Medulla oblongata (tissue), 1 donor: ENCODE measurements around the gene CBFA2T3.
"Not testable (repeated sequence)": the region's sequence is repeated elsewhere in the genome, so short reads cannot be mapped to it uniquely, and the experiment has no call there.

Experiments used
- DNase-seq: peaks from one replicate; pipeline ENCODE4 v3.0.0-alpha.2; 2015; ENCODE audit errors: extremely low spot score

The CBFA2T3 gene

DNA sequence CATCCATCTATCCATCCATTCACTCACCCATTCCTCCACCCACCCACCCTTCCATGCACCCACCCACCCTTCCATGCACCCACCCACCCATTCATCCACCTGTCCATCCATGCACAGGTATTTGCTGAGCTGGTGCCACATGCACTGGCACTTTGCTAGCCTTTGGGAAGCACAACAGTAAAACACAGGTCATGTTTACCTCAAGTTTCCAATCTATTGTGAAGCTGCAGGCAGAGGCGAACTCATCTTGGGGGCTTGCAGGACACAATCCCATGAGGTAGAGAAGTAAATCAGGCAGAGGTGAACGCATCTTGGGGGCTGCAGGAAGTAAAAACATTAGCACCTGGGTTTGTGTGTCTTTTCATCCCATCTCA lies 35.6 kb upstream of the CBFA2T3 start:
- DNase-seq, result no peak

DNA sequence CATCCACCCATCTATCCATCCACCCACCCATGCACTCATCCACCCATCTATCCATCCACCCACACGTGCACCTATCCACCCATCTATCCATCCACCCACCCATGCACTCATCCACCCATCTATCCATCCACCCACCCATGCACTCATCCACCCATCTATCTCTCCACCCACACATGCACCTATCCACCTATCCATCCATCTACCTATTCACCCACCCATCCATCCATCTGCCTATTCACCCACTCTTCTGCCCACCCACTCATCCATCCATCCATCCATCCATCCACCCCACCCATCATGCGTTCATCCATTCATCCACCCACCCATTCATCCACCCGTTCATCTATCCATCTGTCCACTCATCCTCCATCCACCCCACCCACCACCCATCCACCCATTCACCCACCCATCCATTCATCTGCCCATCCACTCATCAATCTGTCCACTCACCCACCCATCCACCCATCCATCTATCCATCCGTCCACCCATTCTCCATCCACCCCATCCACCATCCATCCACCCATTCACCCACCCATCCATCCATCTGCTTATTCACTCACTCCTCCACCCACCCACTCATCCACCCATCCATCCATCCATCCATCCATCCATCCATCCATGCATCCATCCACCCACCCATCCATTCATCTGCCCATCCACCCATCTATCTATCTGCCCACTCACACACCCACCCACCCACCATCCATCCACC lies 35.1 kb upstream of the CBFA2T3 start:
- no peak for DNase-seq

DNA sequence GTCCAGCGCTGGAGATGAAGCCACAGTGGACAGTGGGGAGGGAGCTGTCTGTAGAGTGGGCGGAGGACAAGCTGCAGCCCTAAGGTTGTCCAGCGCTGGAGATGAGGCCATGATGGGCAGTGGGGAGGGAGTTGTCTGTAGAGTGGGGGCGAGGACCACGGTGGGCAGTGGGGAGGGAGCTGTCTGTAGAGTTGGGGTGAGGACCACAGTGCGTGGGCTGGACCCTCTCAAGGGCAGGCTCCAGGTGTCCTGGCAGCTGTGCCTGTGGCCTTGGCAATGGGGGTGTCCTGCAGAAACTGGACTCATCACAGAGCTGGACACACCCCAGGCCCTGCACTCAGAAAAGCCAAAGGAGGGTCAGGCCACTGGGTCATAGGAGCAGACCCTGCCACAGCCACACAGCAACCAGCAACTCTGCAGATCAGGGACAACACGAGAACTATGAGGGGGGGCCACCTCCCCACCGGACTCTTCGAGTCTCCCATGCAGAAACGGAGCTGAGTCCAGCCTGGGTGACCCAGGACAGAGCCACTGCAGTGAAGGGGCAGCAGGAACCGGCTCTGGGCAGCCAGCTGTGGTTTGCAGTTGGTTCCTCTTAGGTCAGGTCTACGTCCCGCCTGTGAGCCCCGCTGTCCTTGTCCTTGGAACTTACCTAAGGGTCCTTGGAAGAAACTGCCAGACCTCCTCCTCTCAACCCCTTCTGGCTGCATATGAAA lies 33.4 kb upstream of the CBFA2T3 start:
- DNase-seq, result no peak

DNA sequence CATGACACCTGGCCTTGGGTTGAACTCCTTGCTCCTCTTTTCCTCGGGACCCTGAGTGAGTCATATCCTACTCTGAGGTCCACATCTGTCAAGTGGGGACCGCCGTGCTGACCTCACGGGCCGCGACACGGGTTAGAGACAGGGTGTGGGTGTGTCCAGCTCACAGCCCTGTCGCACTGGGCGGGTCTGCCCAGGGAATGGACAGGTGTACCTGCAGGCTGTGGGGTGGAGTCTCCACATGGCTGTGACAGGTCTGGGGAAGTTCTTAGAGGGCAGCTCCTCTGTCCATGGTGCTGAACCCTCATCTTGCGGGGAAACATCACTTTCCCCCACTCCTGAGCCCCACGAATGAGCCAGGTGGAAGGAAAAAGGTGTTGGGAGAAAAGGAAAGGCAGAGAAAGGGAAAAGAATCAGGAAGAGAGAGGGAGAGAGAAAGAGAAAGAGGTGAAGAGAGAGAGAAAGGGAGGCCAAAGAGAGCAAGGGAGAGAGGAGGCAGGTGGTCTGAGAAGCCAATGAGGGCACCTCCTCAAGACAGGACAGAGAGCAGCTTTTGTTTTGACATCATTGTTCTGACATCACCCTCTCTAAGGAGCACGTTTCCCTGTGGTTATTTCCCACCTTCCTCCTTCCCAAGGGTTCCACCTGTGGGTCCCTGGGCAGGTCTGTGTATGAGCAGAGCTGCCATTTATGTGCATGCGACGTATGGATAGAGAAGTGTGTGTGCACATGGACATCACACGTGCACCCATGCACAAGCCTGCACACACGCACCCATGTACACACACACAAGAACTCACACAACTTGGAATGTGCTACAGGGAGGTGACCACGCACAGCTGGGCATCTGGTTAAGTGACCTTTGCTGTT lies 32.6 kb upstream of the CBFA2T3 start:
- DNase-seq, result no peak

DNA sequence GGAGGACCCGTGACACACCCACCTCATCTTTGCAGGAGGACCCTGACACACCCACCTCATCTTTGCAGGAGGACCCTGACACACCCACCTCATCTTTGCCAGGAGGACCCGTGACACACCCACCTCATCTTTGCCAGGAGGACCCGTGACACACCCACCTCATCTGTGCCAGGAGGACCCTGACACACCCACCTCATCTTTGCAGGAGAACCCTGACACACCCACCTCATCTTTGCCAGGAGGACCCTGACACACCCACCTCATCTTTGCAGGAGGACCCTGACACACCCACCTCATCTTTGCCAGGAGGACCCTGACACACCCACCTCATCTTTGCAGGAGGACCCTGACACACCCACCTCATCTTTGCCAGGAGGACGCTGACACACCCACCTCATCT lies 31.8 kb upstream of the CBFA2T3 start:
- not testable (repeated sequence) for DNase-seq

DNA sequence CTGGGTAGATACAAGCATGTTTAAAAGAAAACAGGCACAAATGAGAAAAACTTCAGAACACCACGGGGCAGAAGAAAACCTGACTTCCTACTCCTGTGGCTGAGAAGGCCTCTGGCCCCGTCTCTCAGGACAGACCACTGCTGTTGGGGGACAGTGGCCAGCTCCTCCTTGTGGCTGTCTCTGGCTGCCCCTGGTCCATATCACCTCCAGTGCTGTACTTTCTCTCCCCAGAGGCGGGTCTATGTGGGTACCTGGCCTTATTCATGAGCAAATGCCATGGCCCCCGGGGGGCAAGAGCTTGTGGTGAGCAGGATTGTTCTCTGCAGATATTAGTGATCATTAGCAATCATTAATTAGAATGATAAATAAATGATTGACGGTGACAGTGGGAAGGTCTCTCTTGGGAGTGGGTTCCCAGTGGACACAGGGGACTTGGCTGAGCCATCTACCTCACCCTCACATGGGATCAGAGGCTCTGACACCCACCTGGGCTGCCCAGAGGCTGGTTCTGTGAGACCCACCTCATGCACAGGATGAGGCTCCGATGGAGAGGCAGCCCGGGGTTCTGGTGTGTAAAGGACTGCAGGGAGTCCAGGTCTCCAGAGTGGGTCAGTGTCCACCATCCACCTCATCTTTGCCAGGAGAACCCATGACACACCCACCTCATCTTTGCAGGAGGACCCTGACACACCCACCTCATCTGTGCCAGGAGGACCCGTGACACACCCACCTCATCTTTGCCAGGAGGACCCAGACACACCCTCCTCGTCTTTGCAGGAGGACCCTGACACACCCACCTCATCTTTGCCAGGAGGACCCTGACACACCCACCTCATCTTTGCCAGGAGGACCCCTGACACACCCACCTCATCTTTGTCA lies 30.6 kb upstream of the CBFA2T3 start:
- DNase-seq, result no peak

DNA sequence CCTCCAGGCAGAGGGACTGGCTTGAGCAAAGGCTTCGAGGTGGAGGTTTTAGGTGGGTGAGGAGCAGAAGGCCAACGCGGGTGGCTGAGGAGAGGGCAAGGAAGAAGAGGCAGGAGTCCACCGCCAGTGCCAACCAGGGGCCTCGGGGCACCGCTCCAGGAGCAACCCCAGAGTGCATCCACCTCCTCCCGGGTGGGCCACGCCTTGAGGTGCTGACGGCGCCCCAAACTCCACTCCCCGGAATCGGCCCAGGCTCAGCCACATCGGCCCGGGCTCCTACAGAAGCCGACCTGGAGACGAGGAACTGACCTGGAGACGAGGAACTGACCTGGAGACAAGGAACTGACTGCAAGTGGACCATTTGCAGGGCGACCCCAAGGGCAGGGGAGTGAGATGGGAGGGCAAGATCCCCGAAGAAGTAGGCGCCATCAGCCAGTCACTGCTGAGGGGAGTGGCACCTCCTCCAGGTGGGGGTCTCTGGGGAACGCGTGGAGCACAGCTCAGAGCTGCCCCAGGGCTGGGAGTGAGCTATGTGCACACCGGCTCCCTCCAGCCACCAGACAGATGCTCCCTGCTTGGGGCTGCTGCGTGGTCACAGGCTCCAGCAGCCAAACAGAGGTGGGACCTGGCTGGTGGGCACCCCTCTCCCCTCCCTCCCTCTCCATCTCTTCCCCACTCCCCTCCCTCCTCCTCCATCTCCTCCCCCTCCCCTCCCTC lies 29.2 kb upstream of the CBFA2T3 start:
- DNase-seq, result no peak

DNA sequence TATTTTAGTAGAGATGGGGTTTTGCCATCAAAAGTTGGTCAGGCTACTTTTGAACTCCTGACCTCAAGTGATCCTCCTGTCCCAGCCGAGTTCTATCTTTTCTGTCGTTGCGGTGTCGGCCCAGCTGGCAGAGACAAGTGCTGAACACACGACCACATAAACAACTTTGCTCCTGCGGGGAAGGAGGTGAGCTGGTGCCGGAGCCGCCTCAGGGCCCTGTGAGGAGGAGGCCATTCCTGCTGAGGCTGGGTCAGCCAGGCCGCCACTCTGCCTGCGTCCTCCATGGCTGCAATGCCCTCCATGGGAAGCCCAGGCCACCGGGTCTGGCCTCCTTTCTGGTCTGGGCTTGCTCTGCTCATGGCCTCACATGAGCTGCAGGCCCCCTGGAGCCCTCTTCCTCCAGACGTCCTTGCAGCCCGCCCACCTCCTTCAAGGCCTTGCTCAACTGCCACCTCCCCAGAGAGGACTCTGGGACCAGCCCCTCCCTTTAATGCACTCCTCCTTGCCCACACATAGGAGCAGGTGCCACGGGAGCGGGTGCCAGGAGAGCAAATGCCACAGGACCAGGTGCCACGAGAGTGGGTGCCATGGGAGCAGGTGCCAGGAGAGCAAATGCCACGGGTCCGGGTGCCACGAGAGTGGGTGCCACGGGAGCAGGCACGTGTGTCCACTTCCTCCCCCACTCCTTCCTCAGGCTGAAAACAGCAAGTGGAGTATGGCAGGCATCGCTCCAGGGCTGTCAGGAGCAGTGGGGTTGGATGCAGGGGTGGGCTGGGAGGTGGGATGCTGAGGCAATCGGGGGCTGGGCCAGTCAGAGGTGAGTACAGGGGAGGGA lies 28.4 kb upstream of the CBFA2T3 start:
- DNase-seq, result no peak

DNA sequence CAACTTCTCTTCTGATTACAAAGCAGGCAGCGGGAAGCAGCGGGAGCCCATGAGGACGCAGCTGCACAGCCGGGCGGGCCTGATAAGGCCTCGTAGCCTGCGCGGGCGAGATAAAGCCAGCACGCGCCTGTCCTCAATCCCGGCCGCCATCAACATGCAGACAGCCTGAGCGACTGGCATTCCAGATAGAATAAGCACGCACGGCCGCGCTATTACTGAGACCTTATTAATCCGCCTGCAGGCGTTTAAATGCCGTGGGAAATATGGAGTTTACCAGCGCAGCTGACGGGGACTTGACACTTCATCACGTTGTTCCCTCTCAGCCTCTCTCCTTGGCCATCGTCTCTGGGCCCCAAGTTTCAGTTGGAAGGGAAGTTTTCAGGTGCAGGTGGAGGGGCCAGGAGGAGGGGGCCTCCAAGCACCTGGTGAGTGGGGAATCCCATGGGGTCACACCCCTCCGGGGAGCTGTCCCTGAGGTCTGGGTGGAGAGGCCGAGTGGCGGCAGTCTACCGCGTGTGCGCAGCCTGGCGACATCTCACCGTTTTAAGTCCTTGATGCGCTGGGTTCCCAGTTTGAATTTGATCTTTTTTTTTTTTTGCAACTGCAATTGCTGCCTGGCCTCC lies 27.3 kb upstream of the CBFA2T3 start:
- DNase-seq, result no peak

DNA sequence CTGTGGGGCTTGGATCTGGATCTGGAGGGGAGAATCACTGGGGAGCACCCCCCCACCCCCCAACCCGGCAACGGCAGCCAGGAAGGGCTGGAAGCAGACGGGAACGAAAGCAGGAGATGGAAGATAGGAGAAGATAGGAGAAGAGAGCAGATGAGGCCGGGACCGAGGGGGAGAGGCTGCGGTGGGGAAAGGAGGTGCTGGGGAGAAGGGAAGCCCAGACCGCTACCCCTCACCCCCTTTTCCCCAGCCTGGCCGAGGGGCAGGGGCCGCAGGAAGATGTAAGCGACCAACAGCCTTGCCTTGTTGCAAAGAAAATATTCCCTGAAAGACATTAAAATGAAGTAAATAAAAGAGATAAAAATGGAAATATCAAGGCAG lies 26.8 kb upstream of the CBFA2T3 start:
- DNase-seq, result no peak

DNA sequence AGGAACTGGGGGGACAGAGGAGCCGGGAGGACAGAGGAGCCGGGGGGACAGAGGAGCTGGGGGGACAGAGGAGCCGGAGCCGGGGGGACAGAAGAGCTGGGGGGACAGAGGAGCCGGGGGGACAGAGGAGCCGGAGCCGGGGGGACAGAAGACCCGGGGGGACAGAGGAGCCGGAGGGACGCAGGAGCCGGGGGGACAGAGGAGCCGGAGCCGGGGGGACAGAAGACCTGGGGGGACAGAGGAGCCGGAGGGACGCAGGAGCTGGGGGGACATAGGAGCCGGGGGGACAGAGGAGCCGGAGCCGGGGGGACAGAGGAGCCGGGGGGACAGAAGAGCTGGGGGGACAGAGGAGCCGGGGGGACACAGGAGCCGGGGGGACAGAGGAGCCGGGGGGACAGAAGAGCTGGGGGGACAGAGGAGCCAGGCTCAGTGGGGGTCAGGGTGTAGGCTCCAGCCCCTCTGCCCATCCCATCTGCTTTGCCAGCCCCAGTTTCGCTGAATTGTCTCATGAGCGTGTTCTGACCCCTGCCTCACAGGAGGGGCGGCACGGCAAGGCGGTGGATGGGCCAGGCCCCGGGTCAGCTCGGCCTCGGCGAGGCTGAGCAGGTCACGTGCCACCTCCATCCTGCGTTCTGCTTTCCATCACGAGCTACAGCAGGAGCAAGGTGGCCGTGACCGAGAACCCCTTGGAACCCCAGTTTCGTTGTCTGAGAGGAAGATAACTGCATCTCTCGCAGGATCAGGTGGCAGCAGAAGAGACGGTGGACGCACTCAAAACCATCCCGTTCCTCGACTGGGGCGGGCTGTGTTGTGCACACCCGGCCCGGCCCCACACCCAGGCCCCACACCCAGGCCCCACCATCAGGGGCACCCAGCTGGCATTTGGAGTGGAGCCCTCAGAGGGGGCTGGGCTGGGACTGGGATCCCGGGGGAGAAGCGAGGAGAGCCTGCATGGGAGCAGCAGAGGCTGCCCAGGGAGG lies 26.1 kb upstream of the CBFA2T3 start:
- DNase-seq, result no peak

DNA sequence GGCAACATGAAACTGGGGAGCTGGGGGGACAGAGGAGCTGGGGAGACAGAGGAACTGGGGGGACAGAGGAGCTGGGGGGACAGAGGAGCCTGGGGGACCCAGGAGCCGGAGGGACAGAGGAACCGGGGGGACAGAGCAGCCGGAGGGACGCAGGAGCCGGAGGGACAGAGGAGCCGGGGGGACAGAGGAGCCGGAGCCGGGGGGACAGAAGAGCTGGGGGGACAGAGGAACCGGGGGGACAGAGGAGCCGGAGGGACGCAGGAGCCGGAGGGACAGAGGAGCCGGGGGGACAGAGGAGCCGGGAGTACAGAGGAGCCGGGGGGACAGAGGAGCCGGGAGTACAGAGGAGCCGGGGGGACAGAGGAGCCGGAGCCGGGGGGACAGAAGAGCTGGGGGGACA lies 25.1 kb upstream of the CBFA2T3 start:
- DNase-seq, result not testable (repeated sequence)

DNA sequence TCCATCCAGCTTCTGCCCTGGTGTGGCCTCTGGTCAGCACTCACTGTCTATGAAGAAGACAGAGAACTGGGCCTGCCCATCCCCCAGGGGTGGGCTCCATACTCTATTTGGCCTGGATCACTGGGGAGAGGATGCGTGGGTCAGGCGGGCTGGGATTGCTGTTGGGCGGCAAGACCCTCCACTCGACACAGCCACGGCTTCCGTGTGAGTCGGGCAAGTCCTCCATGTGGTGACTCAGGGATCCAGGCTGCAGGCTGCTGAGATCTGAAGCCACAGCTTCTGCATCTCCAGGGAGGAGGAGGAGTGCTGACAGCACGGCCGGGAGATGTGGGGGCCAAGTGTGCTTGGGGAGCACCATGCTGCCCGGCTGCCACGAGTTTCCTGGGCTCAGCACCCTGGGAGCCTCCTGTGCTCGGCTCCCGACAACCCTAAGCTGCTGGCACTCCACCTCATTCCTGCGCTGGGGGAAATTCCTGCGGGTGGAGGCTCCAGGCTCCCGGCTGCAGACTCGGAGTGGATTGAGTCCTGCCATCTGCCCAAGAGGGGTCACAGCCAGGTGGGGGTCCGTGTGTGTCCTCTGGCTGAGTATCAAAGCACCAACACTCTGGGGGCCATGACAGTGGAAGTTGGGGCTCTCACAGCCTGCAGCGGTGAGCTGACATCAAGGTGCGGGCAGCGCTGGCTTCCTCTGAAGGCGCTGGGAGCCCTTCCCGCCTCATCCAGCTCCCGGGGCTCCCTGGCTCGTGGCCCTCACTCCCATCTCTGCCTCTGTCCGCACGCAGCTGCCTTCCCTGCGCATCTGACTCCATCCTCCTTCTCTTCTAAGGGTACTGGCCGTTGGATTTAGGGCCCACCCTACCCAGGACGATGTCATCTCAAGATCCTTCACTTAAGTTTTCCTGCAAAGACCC lies 24.4 kb upstream of the CBFA2T3 start:
- no peak for DNase-seq

DNA sequence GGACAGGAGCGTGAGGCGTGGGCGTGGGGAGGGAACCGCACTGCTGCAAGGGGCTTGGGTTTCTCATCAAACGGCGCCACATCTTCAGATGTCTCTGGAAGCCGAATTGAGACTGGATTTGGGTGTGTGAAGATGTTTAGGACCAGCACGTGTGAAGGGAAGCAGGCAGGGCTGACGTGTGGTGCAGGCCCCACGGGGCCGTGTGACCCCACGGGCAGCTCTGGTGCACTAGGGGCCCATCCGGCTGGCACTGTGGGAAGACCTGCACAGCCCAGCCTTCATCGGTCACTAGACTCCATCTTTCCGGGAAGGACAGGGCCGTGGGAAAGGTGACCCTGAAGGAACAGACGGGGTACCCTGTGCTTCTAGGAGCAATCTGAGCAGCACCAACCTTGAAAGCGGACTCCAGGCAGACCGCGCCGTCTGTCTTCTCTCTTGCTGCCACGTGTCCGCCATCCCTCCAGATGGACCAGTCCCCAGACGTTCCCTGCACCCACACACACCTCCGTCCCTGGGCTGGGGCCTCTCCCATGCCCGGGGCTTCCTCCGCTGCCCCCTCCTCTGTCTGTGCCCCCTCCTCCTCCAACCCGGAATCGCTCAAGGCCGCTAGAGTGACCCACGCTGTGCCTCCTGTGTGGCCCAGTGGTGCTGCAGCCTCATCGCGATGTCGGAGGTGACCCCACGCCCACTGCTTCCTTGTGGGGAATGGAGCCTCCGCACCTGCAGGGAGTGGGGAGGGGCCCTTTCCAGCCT lies 23.4 kb upstream of the CBFA2T3 start:
- DNase-seq, result no peak

DNA sequence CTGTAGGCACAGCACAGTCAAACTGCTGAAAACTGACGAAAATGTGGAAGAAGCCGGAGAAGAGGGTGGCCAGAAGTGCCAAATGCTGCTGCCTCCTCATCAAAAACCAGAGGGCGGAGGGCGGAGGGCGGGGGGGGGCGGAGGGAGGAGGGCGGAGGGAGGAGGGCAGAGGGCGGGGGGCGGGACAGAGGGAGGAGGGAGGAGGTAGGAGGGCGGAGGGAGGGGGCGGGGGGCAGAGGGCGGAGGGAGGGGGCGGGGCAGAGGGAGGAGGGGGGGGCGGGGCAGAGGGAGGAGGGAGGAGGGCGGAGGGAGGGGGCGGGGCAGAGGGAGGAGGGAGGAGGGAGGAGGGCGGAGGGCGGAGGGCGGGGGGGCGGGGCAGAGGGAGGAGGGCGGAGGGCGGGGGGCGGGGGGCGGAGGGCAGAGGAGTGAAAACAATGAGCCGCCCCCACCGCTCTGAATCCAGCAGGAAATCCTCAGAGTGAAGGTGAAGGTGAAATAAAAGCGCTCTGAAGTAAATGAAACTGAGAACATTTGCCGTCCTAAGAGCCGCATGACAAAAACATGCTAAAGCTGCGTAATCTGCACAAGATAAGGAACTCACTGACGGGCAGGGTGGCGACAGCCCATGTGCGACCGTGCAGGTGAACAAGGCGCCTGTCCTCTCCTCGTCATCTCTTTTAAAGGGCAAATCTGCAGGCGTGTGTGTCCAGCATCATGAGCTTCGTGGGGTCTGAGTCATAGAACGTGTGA lies 22.6 kb upstream of the CBFA2T3 start:
- no peak for DNase-seq
